HepG2 (cell line): ENCODE results near the gene RBCK1. TPM values are rescaled to one million over a fixed set of nuclear protein-coding genes. Genes with fewer than 3 reads are reported as not detected.

Source experiments
- CERS6 ChIP-seq: sonication (generic); formaldehyde crosslinking; IDR thresholded peaks from 2 replicates; pipeline ENCODE4 v1.5.0; 2020; ENCODE audit warnings: missing genetic modification reagents
- FOXA3 ChIP-seq: IDR thresholded peaks from 2 replicates; pipeline ENCODE4 v1.6.1; 2016; ENCODE audit warnings: missing genetic modification reagents, missing compliant biosample characterization
- HOXA5 ChIP-seq: sonication (generic); formaldehyde crosslinking; IDR thresholded peaks from 2 replicates; pipeline ENCODE4 v1.4.0; 2020; ENCODE audit warnings: missing genetic modification reagents
- LCORL ChIP-seq, 2 experiments: fragments of 450-650 bp in 1 of 2; sonication (generic) in 1 of 2; formaldehyde crosslinking in 1 of 2; IDR thresholded peaks; 2 replicates each; pipeline versions ENCODE4 v1.5.0 to v1.6.1; 2017 to 2020; ENCODE audit warnings: antibody characterized with exemption in 1 of 2, missing genetic modification reagents in 1 of 2
- MTF1 ChIP-seq: sonication (generic); formaldehyde crosslinking; IDR thresholded peaks from 2 replicates; pipeline ENCODE4 v1.5.0; 2020; ENCODE audit warnings: missing genetic modification reagents
- POLR2AphosphoS2 ChIP-seq: IDR thresholded peaks from 2 replicates; pipeline ENCODE4 v1.6.1; 2011; ENCODE audit warnings: low read depth, low read length, improper control_type of control experiment
- POLR2G ChIP-seq: fragments of 200-400 bp; formaldehyde crosslinking; IDR thresholded peaks from 2 replicates; pipeline ENCODE4 v1.6.1; 2018; ENCODE audit warnings: mild to moderate bottlenecking, low read depth, low read length, moderate library complexity
- PRMT3 ChIP-seq: sonication (generic); formaldehyde crosslinking; IDR thresholded peaks from 2 replicates; pipeline ENCODE4 v1.8.1; 2022; ENCODE audit warnings: low read depth, mild to moderate bottlenecking, moderate library complexity, missing genetic modification reagents, borderline replicate concordance
- SNAPC2 ChIP-seq: sonication (generic); formaldehyde crosslinking; IDR thresholded peaks from 2 replicates; pipeline ENCODE4 v1.8.1; 2022; ENCODE audit warnings: mild to moderate bottlenecking, missing genetic modification reagents
- TOE1 ChIP-seq: sonication (generic); formaldehyde crosslinking; IDR thresholded peaks from 2 replicates; pipeline ENCODE4 v1.4.0; 2020; ENCODE audit warnings: mild to moderate bottlenecking, missing genetic modification reagents
- ZBTB20 ChIP-seq: sonication (generic); formaldehyde crosslinking; IDR thresholded peaks from 2 replicates; pipeline ENCODE4 v1.8.1; 2023; ENCODE audit warnings: missing genetic modification reagents, low read depth, mild to moderate bottlenecking, borderline replicate concordance
- ZNF224 ChIP-seq: sonication (generic); formaldehyde crosslinking; IDR thresholded peaks from 2 replicates; pipeline ENCODE4 v1.5.0; 2020; ENCODE audit warnings: mild to moderate bottlenecking, missing genetic modification reagents
- ZNF251 ChIP-seq: sonication (generic); formaldehyde crosslinking; IDR thresholded peaks from 2 replicates; pipeline ENCODE4 v1.9.0; 2021; ENCODE audit warnings: mild to moderate bottlenecking, missing genetic modification reagents
- ZNF282 ChIP-seq: fragments of 450-650 bp; IDR thresholded peaks from 2 replicates; pipeline ENCODE4 v1.6.1; 2018; ENCODE audit not compliant: partially characterized antibody
- polyA plus RNA-seq, 8 experiments: library from polyadenylated mRNA; depleted of rRNA in 3 of 8; stranded (reverse) in 7 of 8; unstranded in 1 of 8; fragments of >200 nt; fragmentation: Illumina TruSeq in 4 of 8; extraction: Trizol in 4 of 8; gene quantifications; 2 replicates each; pipeline versions ENCODE4 v1.2.1 to v1.2.3, GENCODE V29; 2011 to 2016; ENCODE audit warnings: low read depth in 4 of 8, missing spikeins in 1 of 8, mixed read lengths in 1 of 8; ENCODE audit not compliant: insufficient read depth in 1 of 8
- total RNA-seq, 5 experiments: library from RNA; depleted of rRNA; stranded (reverse); fragments of >200 nt; fragmentation: Illumina TruSeq; extraction: Trizol; gene quantifications; 2 replicates each; pipeline ENCODE4 v1.2.3, GENCODE V29; 2016; ENCODE audit warnings: low read depth in 1 of 5

Gene RBCK1
- total and polyA plus RNA-seq, 2 of the 13 experiments (the other 11 are each of a cell fraction or from before 2014, with no cell fraction given) = 149 to 215 TPM

DNA sequence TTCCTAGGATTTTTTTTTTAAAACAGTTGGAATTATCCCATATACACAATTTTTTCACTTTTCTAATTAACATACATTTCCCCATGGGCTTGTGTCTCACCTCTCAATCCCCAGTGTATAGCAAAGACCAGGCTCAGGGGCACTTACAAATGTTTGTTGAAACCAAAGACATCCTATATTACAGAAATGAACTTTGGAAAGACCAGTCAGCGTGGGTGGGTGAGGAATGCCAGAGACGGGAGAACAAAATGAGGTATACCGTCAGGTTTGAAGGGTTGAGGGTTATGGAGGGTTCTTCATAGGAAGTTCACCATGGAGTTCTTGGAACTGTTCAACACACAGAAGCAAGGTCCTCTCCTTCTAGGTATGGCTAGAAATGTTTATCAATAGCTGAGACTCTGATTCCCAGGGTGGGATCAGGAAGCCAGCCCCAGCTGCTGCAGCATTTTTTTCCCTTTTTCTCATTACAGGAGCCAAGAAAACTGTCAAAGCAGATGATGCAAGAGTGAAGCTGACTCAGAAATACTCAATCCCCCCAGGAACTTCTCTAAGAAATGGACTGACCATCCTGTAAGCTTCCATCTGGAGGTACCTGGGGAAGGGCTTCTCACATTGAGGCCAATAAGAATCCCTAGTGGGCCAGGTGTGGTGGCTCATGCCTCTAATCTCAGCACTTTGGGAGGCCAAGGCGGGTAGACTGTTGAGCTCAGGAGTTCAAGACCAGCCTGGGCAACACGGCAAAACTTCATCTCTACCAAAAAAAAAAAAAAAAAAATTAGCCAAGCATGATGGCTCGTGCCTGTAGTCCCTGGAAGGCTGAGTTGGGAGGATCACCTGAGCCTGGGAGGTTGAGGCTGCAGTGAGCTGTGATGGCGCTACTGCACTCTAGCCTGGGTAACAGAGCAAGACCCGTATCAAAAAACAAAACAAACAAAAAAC is 70.2 kb downstream of the RBCK1 start (continued):
- TF ChIP-seq ZNF224 (CRISPR knock-in tag) = no peak
- TF ChIP-seq POLR2G = 0 out of 2 replicates have a peak, but pooled peaks have one; percentile 16
- TF ChIP-seq POLR2AphosphoS2 = no peak
- TF ChIP-seq TOE1 (CRISPR knock-in tag) = no peak
- TF ChIP-seq ZNF282 = no peak
- TF ChIP-seq ZNF251 (CRISPR knock-in tag) = no peak
- TF ChIP-seq ZBTB20 (CRISPR knock-in tag) = 0 out of 2 replicates have a peak, but pooled peaks have one; percentile 14
- TF ChIP-seq MTF1 (CRISPR knock-in tag) = no peak
- no peak for TF ChIP-seq PRMT3 (CRISPR knock-in tag)
- no peak for TF ChIP-seq CERS6 (CRISPR knock-in tag)
- TF ChIP-seq FOXA3 = 0 out of 2 replicates have a peak, but pooled peaks have one; percentile 5
- TF ChIP-seq LCORL (IDR thresholded peaks at IDR 0.05) = no peak
- TF ChIP-seq LCORL (CRISPR knock-in tag; IDR thresholded peaks at IDR 0.05) = no peak
- 0 out of 2 replicates have a peak, but pooled peaks have one; percentile 41 for TF ChIP-seq HOXA5 (CRISPR knock-in tag)
- 0 out of 2 replicates have a peak, but pooled peaks have one; percentile 4 for TF ChIP-seq SNAPC2 (CRISPR knock-in tag)
